SK-N-SH (cell line): ENCODE measurements around the gene MTHFD1L.

Source experiments
- CHD2 ChIP-seq: fragments of 150-350 bp; IDR thresholded peaks from 2 replicates; pipeline ENCODE4 v1.6.1; 2018; ENCODE audit warnings: low read length; ENCODE audit not compliant: partially characterized antibody
- CTCF ChIP-seq: fragments of 200-600 bp; sonication (generic); IDR thresholded peaks from 2 replicates; pipeline ENCODE4 v1.6.1; 2017; ENCODE audit warnings: antibody characterized with exemption, mild to moderate bottlenecking, moderate library complexity
- EP300 ChIP-seq, 2 experiments: IDR thresholded peaks; 2 replicates each; pipeline versions ENCODE4 v1.4.0 to v1.6.1; 2012; ENCODE audit warnings: borderline replicate concordance in 1 of 2, low read depth in 1 of 2, low read length in 1 of 2
- EZH2phosphoT487 ChIP-seq: fragments of 200-600 bp; sonication (generic); IDR thresholded peaks from 2 replicates; pipeline ENCODE4 v1.6.1; 2017; ENCODE audit warnings: low read depth, mixed run types, mild to moderate bottlenecking, antibody characterized with exemption, moderate library complexity, borderline replicate concordance
- FOXJ3 ChIP-seq: sonication (generic); formaldehyde crosslinking; IDR thresholded peaks from 2 replicates; pipeline ENCODE4 v1.5.1; 2020; ENCODE audit warnings: mild to moderate bottlenecking, missing genetic modification reagents
- FOXM1 ChIP-seq: IDR thresholded peaks from 2 replicates; pipeline ENCODE4 v1.4.0; 2012; ENCODE audit warnings: low read depth, mild to moderate bottlenecking
- GABPA ChIP-seq: IDR thresholded peaks from 2 replicates; pipeline ENCODE4 v1.4.0; 2012; ENCODE audit warnings: low read depth, mild to moderate bottlenecking
- MAX ChIP-seq: IDR thresholded peaks from 2 replicates; pipeline ENCODE4 v1.4.0; 2012; ENCODE audit warnings: low read depth
- RAD21 ChIP-seq: IDR thresholded peaks from 2 replicates; pipeline ENCODE4 v1.6.1; 2012; ENCODE audit warnings: mild to moderate bottlenecking, low read length
- TCF12 ChIP-seq: IDR thresholded peaks from 2 replicates; pipeline ENCODE4 v1.4.0; 2012

- no peak for TF ChIP-seq CTCF
- TF ChIP-seq EZH2phosphoT487: no peak
- no peak for TF ChIP-seq CHD2
- no peak for TF ChIP-seq MAX
- TF ChIP-seq TCF12: no peak
- TF ChIP-seq FOXJ3 (CRISPR knock-in tag): no peak
- TF ChIP-seq RAD21: no peak
- TF ChIP-seq GABPA: no peak
- no peak for TF ChIP-seq FOXM1
- no peak for TF ChIP-seq EP300 (IDR thresholded peaks at IDR 0.05; ENCODE audit: borderline replicate concordance in 1 of 2, low read depth in 1 of 2, low read length in 1 of 2)
These were observed 245.0 kb downstream of the MTHFD1L start for GRCh38 chr6:151110576-151110905.
